Lower leg skin (tissue), 3 donors: ENCODE measurements around the gene FOXS1.

Experiments
- POLR2A ChIP-seq, 2 donors: fragments of 450-650 bp; IDR thresholded peaks; one replicate each; pipeline ENCODE4 v1.6.1; 2016 to 2017; ENCODE audit warnings: antibody characterized with exemption in 2 of 2, mild to moderate bottlenecking in 1 of 2, moderate library complexity in 1 of 2
- TF ChIP-seq, protein P1 (sequence below), 3 donors: fragments of 450-650 bp; IDR thresholded peaks; one replicate each; pipeline ENCODE4 v1.5.1; 2016; ENCODE audit warnings: antibody characterized with exemption in 3 of 3, mild to moderate bottlenecking in 3 of 3, moderate library complexity in 2 of 3

DNA sequence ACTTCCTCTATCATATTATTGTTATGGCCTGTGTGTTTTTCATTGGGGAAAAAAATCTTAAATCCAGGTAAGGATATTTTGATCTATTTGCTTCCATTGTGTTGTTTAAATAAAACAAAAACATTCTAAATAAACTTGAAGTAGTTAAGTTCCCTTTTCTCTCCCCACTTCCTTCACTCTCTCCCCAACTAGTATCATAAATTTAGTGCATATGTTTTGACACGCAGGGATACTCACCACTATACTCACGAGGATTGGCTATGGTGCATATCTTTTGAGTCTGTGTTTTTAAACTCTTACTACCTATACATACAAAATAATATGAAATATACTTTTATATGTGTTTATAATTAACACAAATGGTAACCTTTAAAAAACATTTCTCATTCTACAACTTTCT is 30.3 kb upstream of the FOXS1 start:
- TF ChIP-seq, protein P1, sequence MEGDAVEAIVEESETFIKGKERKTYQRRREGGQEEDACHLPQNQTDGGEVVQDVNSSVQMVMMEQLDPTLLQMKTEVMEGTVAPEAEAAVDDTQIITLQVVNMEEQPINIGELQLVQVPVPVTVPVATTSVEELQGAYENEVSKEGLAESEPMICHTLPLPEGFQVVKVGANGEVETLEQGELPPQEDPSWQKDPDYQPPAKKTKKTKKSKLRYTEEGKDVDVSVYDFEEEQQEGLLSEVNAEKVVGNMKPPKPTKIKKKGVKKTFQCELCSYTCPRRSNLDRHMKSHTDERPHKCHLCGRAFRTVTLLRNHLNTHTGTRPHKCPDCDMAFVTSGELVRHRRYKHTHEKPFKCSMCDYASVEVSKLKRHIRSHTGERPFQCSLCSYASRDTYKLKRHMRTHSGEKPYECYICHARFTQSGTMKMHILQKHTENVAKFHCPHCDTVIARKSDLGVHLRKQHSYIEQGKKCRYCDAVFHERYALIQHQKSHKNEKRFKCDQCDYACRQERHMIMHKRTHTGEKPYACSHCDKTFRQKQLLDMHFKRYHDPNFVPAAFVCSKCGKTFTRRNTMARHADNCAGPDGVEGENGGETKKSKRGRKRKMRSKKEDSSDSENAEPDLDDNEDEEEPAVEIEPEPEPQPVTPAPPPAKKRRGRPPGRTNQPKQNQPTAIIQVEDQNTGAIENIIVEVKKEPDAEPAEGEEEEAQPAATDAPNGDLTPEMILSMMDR (IDR thresholded peaks at IDR 0.05) = no peak
- TF ChIP-seq POLR2A (IDR thresholded peaks at IDR 0.05) = no peak
